ENCODE measurements around the gene NBAS.

NBAS gene

GRCh38 chr2:15298770-15299169, 262.4 kb downstream of the NBAS start:
- peaks cover 57% of the 10 kb centered on the region for H3K36me3 Mint-ChIP-seq (ENCODE audit: low read depth)

DNA sequence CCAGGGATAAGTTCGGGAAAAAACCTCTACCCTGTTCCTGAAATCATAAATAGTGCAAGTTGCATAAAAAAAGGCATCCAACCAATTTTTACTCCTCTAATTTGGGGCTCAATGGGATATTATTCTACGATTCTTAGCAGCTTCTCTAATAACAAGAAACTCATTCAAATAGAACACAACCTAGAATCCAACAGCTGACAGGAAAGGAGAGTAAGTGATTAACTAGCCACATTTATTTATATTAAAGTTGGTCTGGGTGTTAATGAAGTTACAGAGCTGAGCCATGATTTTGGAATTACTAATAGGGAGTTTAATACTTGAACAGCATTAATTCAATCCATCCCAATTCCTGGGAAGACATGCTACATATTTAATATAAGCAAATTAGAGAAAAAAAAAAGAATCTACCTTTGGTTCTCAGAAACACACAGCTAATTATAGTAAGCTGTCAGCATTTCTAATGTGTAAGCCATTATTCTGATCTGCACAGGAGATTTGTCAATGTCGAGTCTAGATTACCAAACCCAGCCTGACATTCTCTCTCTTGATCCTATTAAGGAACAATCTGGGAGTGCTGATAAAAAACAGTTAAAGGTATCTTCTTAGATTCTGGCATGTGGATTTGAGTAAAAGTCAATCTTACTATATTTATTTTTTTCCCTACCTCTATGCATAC, 267.7 kb downstream of the NBAS start:
- H3K36me3 Mint-ChIP-seq (ENCODE audit: low read depth) = peaks cover 38% of the 10 kb centered on the region
- H3K9me3 Mint-ChIP-seq = no peaks in the 10 kb centered on the region
- H3K27me3 Mint-ChIP-seq (ENCODE audit: low read depth) = no peaks in the 10 kb centered on the region
- peak overlapping the region; percentile 13 to 77 (median 15) for H3K27ac Mint-ChIP-seq
- H3K4me3 Mint-ChIP-seq = no peak overlapping the region
- peaks cover 7% of the 10 kb centered on the region for H3K4me1 Mint-ChIP-seq
- no peak for TF ChIP-seq CTCF (IDR thresholded peaks at IDR 0.05; ENCODE audit: unreplicated experiment in 3 of 3)

More at GRCh38 chr2:15298770-15299169, 262.4 kb downstream of the NBAS start:
- no peak overlapping the region for H3K4me3 Mint-ChIP-seq
- TF ChIP-seq CTCF (IDR thresholded peaks at IDR 0.05; ENCODE audit: unreplicated experiment in 3 of 3) = no peak
- H3K27ac Mint-ChIP-seq = no peak overlapping the region
- H3K4me1 Mint-ChIP-seq = peaks cover 12% of the 10 kb centered on the region
- no peaks in the 10 kb centered on the region for H3K9me3 Mint-ChIP-seq
- no peaks in the 10 kb centered on the region for H3K27me3 Mint-ChIP-seq (ENCODE audit: low read depth)

DNA sequence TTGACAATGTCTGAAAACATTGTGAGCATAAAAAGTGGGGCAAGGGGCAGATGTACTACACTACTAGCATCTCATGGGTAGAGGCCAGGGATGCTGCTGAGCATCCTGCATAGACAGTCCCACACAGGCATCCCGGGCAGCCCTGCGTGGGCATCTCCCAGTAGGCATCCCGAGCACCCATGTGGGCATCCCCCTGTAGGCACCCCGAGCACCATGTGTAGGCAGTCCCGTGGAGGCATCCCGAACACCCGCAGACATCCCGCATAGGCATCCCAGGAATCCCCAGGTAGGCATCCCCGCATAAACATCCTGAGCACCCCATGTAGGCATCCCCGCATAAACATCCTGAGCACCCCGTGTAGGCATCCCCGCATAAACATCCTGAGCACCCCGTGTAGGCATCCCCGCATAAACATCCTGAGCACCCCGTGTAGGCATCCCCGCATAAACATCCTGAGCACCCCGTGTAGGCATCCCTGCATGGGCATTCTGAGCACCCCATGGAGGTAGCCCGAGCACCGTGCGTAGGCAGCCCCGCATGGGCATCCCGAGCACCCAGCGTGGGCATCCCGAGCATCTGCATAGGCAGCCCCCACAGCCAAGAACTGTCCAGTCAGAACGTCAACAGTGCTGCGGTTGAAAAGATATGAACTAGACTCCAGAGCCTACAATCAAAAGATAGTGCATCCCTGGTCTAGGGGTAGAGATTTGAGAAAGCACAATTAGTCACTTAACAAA, 273.5 kb downstream of the NBAS start:
- H3K4me3 Mint-ChIP-seq = no peak overlapping the region
- H3K9me3 Mint-ChIP-seq = no peaks in the 10 kb centered on the region
- peaks cover 51% of the 10 kb centered on the region for H3K36me3 Mint-ChIP-seq (ENCODE audit: low read depth)
- H3K4me1 Mint-ChIP-seq = no peaks in the 10 kb centered on the region
- TF ChIP-seq CTCF (IDR thresholded peaks at IDR 0.05; ENCODE audit: unreplicated experiment in 3 of 3) = no peak
- no peaks in the 10 kb centered on the region for H3K27me3 Mint-ChIP-seq (ENCODE audit: low read depth)
- H3K27ac Mint-ChIP-seq = no peak overlapping the region

DNA sequence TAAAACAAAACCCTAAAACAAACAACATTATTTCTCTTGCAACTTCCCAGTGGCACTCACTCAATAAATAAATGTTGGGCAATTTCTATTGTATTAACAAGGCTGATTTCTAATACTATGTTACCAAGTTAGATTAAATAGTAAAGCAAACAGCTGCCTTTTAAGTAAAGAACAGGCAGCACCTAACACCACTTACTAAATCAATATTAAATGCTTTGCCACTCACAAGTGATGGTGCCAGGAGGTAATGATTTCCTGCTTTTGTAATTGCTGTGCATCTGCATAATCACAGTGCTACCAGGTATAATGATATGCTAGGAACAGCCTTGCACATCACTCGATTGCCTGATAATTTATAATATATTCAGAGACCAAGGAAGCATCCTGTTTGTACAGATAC, 276.5 kb downstream of the NBAS start:
- TF ChIP-seq CTCF (IDR thresholded peaks at IDR 0.05; ENCODE audit: unreplicated experiment in 3 of 3) = no peak
- Mint-ChIP-seq H3K4me3 (no peak overlapping the region), H3K27me3 (ENCODE audit: low read depth) (no peaks in the 10 kb centered on the region), H3K27ac (no peak overlapping the region), H3K36me3 (ENCODE audit: low read depth) (peaks cover 52% of the 10 kb centered on the region), H3K9me3 (no peaks in the 10 kb centered on the region), H3K4me1 (no peaks in the 10 kb centered on the region)

DNA sequence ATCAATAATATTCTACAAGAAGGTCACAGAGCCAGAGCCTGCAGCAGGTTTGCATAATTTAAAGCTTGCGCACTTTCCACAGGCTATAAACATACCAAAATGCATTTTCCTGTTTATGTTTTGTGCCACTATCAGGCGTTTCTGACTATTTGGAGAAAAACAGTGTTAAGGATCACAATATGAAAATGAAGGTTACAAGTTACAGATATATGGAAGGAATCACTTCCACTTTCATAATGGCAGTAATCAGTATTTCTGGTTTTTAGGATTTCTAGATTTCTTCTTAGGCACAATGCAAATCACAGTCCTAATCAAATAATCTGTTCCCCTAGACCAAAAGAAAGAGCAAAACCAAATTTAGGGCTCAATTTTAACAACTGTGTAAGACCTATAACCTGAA, 279.5 kb downstream of the NBAS start:
- no peak for TF ChIP-seq CTCF (IDR thresholded peaks at IDR 0.05; ENCODE audit: unreplicated experiment in 3 of 3)
- Mint-ChIP-seq H3K36me3 (ENCODE audit: low read depth) (peaks cover 40% of the 10 kb centered on the region), H3K4me1 (no peaks in the 10 kb centered on the region), H3K27ac (no peak overlapping the region), H3K4me3 (no peak overlapping the region), H3K9me3 (no peaks in the 10 kb centered on the region), H3K27me3 (ENCODE audit: low read depth) (no peaks in the 10 kb centered on the region)
